Parathyroid adenoma (tissue), 2 donors: ENCODE results near the gene TBC1D12.

Experiments used
- H2AFZ ChIP-seq: fragments of 300-600 bp; sonication (generic); one replicate; pipeline ENCODE4 v1.7.0; 2017; ENCODE audit warnings: antibody characterized with exemption, mild to moderate bottlenecking
- H3K27ac ChIP-seq: fragments of 300-600 bp; sonication (generic); one replicate; pipeline ENCODE4 v1.7.0; 2017
- H3K27me3 ChIP-seq: fragments of 300-600 bp; sonication (generic); one replicate; pipeline ENCODE4 v1.7.0; 2017; ENCODE audit warnings: low read length; ENCODE audit not compliant: control insufficient read depth, insufficient read depth
- H3K36me3 ChIP-seq: fragments of 300-600 bp; sonication (generic); one replicate; pipeline ENCODE4 v1.7.0; 2017; ENCODE audit warnings: low read length; ENCODE audit not compliant: control insufficient read depth, insufficient read depth
- H3K4me1 ChIP-seq: fragments of 300-600 bp; sonication (generic); one replicate; pipeline ENCODE4 v1.7.0; 2017; ENCODE audit warnings: control low read depth
- H3K4me2 ChIP-seq: fragments of 300-600 bp; sonication (generic); one replicate; pipeline ENCODE4 v1.7.0; 2017; ENCODE audit warnings: low read length
- H3K4me3 ChIP-seq: fragments of 300-600 bp; sonication (generic); one replicate; pipeline ENCODE4 v1.7.0; 2017; ENCODE audit warnings: low read depth, low read length
- H3K79me2 ChIP-seq: fragments of 300-600 bp; sonication (generic); one replicate; pipeline ENCODE4 v1.7.0; 2017; ENCODE audit warnings: control low read depth
- H3K9ac ChIP-seq: fragments of 300-600 bp; sonication (generic); one replicate; pipeline ENCODE4 v1.7.0; 2017; ENCODE audit warnings: mild to moderate bottlenecking
- H3K9me3 ChIP-seq: fragments of 300-600 bp; sonication (generic); one replicate; pipeline ENCODE4 v1.7.0; 2017; ENCODE audit warnings: low read length; ENCODE audit not compliant: control insufficient read depth
- TF ChIP-seq, protein P1 (sequence below): fragments of 300-600 bp; sonication (generic); IDR thresholded peaks from one replicate; pipeline ENCODE4 v1.7.0; 2017; ENCODE audit warnings: antibody characterized with exemption, mild to moderate bottlenecking
- donor health status: primary hyperparathyroidism.

TBC1D12 gene

GRCh38 chr10:94361171-94361794 lies 41.1 kb upstream of the TBC1D12 start:
- H3K9ac ChIP-seq, result no peak overlapping the region
- no peaks in the 10 kb centered on the region for H3K36me3 ChIP-seq
- H3K79me2 ChIP-seq, result no peaks in the 10 kb centered on the region
- peaks cover 5% of the 10 kb centered on the region for H3K4me1 ChIP-seq
- no peak overlapping the region for H3K4me2 ChIP-seq
- H3K27me3 ChIP-seq, result no peaks in the 10 kb centered on the region
- no peak overlapping the region for H3K4me3 ChIP-seq
- TF ChIP-seq, protein P1, sequence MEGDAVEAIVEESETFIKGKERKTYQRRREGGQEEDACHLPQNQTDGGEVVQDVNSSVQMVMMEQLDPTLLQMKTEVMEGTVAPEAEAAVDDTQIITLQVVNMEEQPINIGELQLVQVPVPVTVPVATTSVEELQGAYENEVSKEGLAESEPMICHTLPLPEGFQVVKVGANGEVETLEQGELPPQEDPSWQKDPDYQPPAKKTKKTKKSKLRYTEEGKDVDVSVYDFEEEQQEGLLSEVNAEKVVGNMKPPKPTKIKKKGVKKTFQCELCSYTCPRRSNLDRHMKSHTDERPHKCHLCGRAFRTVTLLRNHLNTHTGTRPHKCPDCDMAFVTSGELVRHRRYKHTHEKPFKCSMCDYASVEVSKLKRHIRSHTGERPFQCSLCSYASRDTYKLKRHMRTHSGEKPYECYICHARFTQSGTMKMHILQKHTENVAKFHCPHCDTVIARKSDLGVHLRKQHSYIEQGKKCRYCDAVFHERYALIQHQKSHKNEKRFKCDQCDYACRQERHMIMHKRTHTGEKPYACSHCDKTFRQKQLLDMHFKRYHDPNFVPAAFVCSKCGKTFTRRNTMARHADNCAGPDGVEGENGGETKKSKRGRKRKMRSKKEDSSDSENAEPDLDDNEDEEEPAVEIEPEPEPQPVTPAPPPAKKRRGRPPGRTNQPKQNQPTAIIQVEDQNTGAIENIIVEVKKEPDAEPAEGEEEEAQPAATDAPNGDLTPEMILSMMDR, result no peak
- H3K27ac ChIP-seq, result no peak overlapping the region
- H2AFZ ChIP-seq, result no peak overlapping the region
- no peaks in the 10 kb centered on the region for H3K9me3 ChIP-seq

DNA sequence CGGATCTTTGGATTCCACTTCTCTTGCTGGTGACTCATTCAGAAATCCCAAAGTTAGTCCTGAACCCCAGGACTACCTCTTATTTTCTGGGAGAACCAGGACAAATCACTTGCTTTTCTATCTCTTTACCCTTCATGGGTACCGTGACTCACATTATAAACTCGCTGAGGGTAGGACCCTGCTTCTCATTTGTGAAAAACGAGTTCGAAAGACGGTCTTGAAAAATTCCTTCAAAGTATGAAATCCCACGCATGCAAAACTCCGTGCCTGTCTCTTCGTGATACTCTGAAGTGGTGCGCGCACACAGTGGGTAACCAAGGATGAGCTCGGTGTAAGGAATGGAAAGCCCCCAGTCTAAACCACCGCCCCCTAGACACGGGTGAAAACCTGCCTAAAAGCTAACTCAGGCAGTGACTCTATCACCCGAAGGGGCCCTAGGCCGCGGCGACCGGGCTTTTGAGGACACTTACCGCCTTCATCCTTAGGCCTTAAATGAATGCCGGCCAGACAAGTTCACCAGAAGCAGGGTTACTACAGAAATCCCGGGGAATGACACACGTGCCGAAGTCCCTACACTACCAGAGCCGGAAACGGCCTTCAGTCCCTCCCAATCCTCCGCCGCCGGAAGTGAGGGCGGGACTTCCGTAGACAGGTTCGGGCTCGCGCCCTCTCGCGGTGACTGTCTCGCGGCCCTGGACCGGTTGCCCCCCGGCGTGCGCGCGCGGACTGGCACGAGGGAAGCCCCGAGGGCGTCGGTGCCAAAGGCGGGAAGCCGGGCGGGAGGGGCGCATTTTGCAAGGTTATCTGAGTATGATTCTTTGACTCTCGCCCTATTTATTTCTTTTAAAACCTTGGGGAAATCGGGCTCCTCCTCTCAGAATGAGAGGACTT lies 39.7 kb upstream of the TBC1D12 start, which contains the start of gene NOC3L:
Gene NOC3L (minus strand): TSS at position 580 of the 891 bp plus-strand sequence. CDS start 101 bp downstream, at position 479.
- Histone ChIP-seq H3K9me3 (no peaks in the 10 kb centered on the region), H3K4me3 (peak within 1 kb of the TSS; percentile 77), H3K4me2 (peak within 1 kb of the TSS; percentile 94), H3K9ac (peak within 1 kb of the TSS; percentile 1), H3K27ac (peak within 1 kb of the TSS; percentile 29), H3K27me3 (no peaks in the 10 kb centered on the region), H3K79me2 (no peaks in the 10 kb centered on the region), H3K4me1 (peaks cover 5% of the 10 kb centered on the region), H2AFZ (peak within 1 kb of the TSS; percentile 75), H3K36me3 (no peaks in the 10 kb centered on the region)
- TF ChIP-seq, protein P1, result peak; percentile 90

DNA sequence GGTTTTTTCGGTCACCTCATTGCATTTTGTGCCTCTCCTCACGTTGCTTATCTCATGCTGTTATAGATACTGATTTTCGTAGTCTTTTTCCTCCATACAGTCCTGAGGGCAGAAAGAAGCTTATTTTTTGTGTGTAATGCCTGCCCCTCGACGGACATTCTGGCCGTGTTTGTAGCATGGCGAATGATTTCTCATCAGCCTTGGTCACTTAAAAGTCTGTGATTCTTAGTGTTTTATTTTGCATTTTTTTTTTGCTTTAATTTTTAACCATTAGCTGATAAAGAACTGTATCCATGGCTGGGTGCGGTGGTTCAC lies 39.1 kb upstream of the TBC1D12 start:
- Histone ChIP-seq H3K4me1 (peaks cover 5% of the 10 kb centered on the region), H3K27ac (no peak overlapping the region)

GRCh38 chr10:94364482-94364881 lies 37.9 kb upstream of the TBC1D12 start:
- H3K4me1 ChIP-seq, result peaks cover 5% of the 10 kb centered on the region
- H3K27me3 ChIP-seq, result no peaks in the 10 kb centered on the region
- no peak overlapping the region for H3K9ac ChIP-seq
- no peaks in the 10 kb centered on the region for H3K36me3 ChIP-seq
- H3K27ac ChIP-seq, result no peak overlapping the region
- TF ChIP-seq, protein P1, result no peak
- H3K4me2 ChIP-seq, result no peak overlapping the region
- H3K9me3 ChIP-seq, result no peaks in the 10 kb centered on the region
- no peak overlapping the region for H2AFZ ChIP-seq
- H3K79me2 ChIP-seq, result no peaks in the 10 kb centered on the region
- no peak overlapping the region for H3K4me3 ChIP-seq

More for the DNA sequence above, 39.1 kb upstream of the TBC1D12 start:
- Histone ChIP-seq H3K36me3 (no peaks in the 10 kb centered on the region), H3K9me3 (no peaks in the 10 kb centered on the region), H3K9ac (no peak overlapping the region), H3K27me3 (no peaks in the 10 kb centered on the region), H3K79me2 (no peaks in the 10 kb centered on the region), H3K4me3 (peak overlapping the region; percentile 77), H2AFZ (peak overlapping the region; percentile 75), H3K4me2 (peak overlapping the region; percentile 94)
- TF ChIP-seq, protein P1, result no peak
